ENCODE data around the gene TBC1D4.

Gene TBC1D4

GRCh38 chr13:75493156-75493555, 11.2 kb upstream of the TBC1D4 start:
- Histone ChIP-seq H3K36me3 (no peaks in the 10 kb centered on the region), H3K9me3 (ENCODE audit: severe bottlenecking) (no peaks in the 10 kb centered on the region), H3K4me3 (ENCODE audit: low read depth, low read length) (no peak overlapping the region), H3K27ac (no peak overlapping the region), H3K27me3 (ENCODE audit: insufficient read depth, low read depth, severe bottlenecking) (no peaks in the 10 kb centered on the region)
- DNase-seq, result no peak
- TF ChIP-seq CTCF (IDR thresholded peaks at IDR 0.05; ENCODE audit: low read depth, low read length), result no peak

- no peak overlapping the region for H3K27ac ChIP-seq
- TF ChIP-seq CTCF (IDR thresholded peaks at IDR 0.05; ENCODE audit: low read depth, low read length), result no peak
- no peak for DNase-seq
These were observed 10.4 kb upstream of the TBC1D4 start for GRCh38 chr13:75492389-75492788.

GRCh38 chr13:75491376-75491775, 9.4 kb upstream of the TBC1D4 start:
- no peak for DNase-seq
- no peak for TF ChIP-seq CTCF (IDR thresholded peaks at IDR 0.05; ENCODE audit: low read depth, low read length)
- Histone ChIP-seq H3K36me3 (no peaks in the 10 kb centered on the region), H3K9me3 (ENCODE audit: severe bottlenecking) (no peaks in the 10 kb centered on the region), H3K4me3 (ENCODE audit: low read depth, low read length) (no peak overlapping the region), H3K27ac (no peak overlapping the region), H3K27me3 (ENCODE audit: insufficient read depth, low read depth, severe bottlenecking) (no peaks in the 10 kb centered on the region)

More at GRCh38 chr13:75492389-75492788, 10.4 kb upstream of the TBC1D4 start:
- H3K27me3 ChIP-seq (ENCODE audit: insufficient read depth, low read depth, severe bottlenecking), result no peaks in the 10 kb centered on the region
- no peaks in the 10 kb centered on the region for H3K36me3 ChIP-seq
- H3K4me3 ChIP-seq (ENCODE audit: low read depth, low read length), result no peak overlapping the region
- H3K9me3 ChIP-seq (ENCODE audit: severe bottlenecking), result no peaks in the 10 kb centered on the region

- no peak for TF ChIP-seq CTCF (IDR thresholded peaks at IDR 0.05; ENCODE audit: low read depth, low read length)
- Histone ChIP-seq H3K27me3 (ENCODE audit: insufficient read depth, low read depth, severe bottlenecking) (no peaks in the 10 kb centered on the region), H3K27ac (no peak overlapping the region), H3K36me3 (no peaks in the 10 kb centered on the region), H3K9me3 (ENCODE audit: severe bottlenecking) (no peaks in the 10 kb centered on the region), H3K4me3 (ENCODE audit: low read depth, low read length) (no peak overlapping the region)
- DNase-seq, result no peak
These were observed 7.7 kb upstream of the TBC1D4 start for GRCh38 chr13:75489502-75490263.

GRCh38 chr13:75486146-75487062, 4.4 kb upstream of the TBC1D4 start:
- Histone ChIP-seq H3K27ac (no peak overlapping the region), H3K27me3 (ENCODE audit: insufficient read depth, low read depth, severe bottlenecking) (no peaks in the 10 kb centered on the region), H3K9me3 (ENCODE audit: severe bottlenecking) (no peaks in the 10 kb centered on the region), H3K4me3 (ENCODE audit: low read depth, low read length) (no peak overlapping the region), H3K36me3 (no peaks in the 10 kb centered on the region)
- TF ChIP-seq CTCF (IDR thresholded peaks at IDR 0.05; ENCODE audit: low read depth, low read length), result no peak
- no peak for DNase-seq

All from WERI-Rb-1 (cell line).